ENCODE results near the gene BOLA3.
"Not testable (repeated sequence)": the region's sequence is repeated elsewhere in the genome, so short reads cannot be mapped to it uniquely, and the experiment has no call there.

Gene BOLA3, protein sequence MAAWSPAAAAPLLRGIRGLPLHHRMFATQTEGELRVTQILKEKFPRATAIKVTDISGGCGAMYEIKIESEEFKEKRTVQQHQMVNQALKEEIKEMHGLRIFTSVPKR

GRCh38 chr2:74147727-74148456 lies at the start of gene BOLA3:
Gene BOLA3 (minus strand): TSS chr2:74147912. CDS start chr2:74147874, 38 bp downstream.
- peak; percentile 71 for DNase-seq

GRCh38 chr2:74197049-74197448 lies 49.3 kb upstream of the BOLA3 start:
- DNase-seq: no peak

DNA sequence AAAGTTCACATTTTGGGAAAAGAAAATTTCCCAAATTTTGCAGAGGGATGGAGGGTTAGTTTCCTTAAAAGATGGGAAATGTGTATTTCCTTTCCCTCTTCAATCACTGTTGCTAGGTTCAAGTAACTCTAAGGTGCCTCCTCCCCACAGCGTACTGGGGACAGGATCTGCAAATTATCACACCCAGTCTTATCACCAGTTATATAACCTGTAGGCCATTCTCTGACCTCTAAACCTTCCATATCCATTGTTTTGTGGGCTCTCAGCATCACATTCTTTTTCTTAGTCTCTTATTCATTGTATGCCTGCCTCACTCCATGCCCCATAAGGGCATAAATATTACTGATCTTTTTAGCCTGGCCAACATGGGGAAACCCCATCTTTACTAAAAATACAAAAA lies 47.1 kb upstream of the BOLA3 start:
- no peak for DNase-seq

GRCh38 chr2:74191596-74192380 lies 44.1 kb upstream of the BOLA3 start:
- DNase-seq: no peak

DNA sequence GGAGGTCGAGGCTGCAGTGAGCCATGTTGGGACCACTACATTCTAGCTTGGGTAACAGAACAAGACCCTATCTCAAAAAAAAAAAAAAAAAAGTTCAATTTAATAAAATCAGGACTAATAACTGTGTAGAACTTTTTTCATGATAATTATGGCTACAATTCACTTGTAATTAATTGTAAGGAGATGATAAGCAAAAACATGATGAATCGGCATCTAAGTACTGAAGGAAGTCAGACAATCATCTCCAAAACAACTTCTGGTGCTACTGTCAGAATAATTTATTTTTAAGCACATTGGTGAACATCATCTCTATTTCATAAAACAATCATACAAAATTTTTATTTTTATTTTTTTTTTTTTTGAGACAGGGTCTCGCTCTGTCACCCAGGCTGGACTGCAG lies 41.0 kb upstream of the BOLA3 start:
- DNase-seq: no peak

GRCh38 chr2:74188018-74188601 lies 40.4 kb upstream of the BOLA3 start:
- DNase-seq: peak; percentile 78

- not testable (repeated sequence) for DNase-seq
Observed at GRCh38 chr2:74186706-74187105, 39.0 kb upstream of the BOLA3 start.

GRCh38 chr2:74186038-74186437 lies 38.3 kb upstream of the BOLA3 start:
- DNase-seq: no peak

- no peak for DNase-seq
Observed at GRCh38 chr2:74183878-74184277, 36.2 kb upstream of the BOLA3 start.

DNA sequence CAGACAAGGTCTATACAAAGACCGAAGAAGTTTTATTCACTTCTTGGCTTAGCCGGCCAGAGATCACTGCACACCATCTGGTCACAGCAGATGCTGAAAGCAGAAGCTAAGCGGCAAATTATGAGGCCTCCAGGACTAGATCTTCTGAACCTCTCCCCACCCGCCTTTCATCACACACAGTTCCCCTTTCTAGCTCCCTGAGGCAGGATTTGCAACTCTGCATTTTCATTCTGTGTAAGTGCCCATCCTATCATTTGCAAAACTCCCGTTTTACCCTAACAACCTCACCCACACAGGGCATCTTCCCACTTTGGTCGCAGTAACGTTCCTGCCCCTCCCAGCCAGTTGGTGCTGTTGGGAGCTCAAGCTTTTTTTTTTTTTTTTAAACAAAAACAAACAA lies 34.0 kb upstream of the BOLA3 start:
- DNase-seq: no peak

DNA sequence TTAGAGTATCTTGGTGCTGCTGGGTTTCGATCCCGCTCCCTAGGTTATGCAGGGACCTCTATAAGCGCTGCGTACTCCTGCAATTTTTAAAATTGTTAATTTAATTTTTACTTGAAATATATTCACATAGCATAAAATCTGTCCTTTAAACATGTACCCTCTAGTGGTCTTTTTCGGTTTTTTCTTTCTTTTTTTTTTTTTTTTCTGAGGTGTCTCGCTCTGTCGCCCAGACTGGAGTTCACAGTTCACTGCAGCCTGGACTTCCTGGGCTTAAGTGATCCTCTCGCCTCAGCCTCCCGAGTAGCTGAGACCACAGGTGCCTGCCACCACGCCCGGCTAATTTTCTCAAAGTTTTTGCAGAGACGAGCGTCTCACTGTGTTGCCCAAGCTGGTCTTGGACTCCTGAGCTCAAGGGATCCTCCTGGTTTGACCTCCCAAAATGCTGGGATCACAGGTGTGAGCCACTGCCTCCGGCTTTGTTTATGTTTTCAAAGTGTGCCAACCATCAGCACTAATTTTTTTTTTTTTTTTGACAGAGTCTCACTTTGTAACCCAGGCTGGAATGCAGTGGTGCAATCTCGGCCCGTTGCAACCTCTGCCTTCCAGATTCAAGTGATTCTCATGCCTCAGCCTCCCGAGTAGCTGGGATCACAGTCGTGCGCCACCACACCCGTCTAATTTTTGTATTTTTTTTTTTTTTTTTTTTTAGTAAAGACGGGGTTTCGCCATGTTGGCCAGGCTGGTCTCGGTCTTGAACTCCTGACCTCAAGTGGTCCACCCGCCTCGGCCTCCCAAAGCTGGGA lies 31.6 kb upstream of the BOLA3 start:
- DNase-seq: no peak

- DNase-seq: peak; percentile 98
Observed at GRCh38 chr2:74178211-74179062, 30.7 kb upstream of the BOLA3 start, which contains the start of gene MOB1A. Gene MOB1A (minus strand): TSS chr2:74178879. CDS start chr2:74178674, 205 bp downstream.

DNA sequence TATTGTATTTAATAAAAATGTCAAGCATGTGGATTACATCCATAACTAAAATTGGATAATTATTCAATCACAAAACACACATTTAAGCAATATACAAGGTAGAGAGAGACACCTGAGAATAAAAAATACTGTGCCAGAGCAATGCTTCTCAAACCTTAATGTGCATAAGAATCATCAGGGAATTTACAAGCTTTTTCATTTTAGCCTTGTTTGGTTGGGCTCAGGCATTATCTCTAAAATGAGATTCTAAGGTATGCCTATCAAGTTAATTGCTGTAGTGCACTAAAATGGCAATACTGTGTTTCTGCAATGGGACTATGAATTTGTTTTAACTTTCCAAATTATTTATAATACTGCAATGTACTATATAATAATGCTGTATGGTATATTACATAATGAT lies 30.0 kb upstream of the BOLA3 start:
- DNase-seq: no peak

DNA sequence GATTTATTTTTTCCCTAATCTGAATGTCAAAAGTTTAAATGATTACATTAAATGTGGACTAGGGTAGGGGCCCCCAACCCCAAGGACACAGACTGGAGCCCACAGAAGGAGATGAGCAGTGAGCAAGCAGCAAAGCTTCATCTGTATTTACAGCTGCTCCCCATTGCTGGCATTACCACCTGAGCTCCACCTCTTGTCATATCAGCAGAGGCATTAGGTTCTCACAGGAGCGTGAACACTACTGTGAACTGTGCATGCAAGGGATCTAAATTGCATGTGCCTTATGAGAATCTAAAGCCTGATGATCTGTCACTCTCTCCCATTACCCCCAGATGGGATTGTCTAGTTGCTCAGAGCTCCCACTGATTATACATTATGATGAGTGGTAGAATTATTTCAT lies 27.2 kb upstream of the BOLA3 start:
- DNase-seq: no peak

GRCh38 chr2:74168739-74169138 lies 21.0 kb upstream of the BOLA3 start:
- no peak for DNase-seq

DNA sequence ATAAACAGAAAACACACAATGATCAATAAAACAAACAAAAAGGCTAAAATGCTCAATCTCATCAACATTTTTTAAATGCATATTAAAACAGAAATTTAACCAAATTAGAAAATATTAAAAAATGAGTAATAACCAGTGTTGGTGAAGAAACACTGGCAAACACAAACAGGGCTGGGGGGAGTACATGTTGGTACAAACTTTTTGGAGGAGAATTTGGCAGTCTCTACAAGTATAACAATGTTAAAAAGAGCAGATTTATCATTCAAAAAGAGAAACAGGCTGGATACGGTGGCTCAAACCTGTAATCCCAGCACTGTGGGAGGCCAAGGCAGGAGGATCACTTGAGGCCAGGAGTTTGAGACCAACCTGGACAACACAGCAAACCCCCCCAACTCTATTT lies 17.0 kb upstream of the BOLA3 start:
- no peak for DNase-seq

GRCh38 chr2:74162951-74163350 lies 15.2 kb upstream of the BOLA3 start:
- no peak for DNase-seq

- no peak for DNase-seq
Observed at GRCh38 chr2:74155830-74156229, 8.1 kb upstream of the BOLA3 start.

DNA sequence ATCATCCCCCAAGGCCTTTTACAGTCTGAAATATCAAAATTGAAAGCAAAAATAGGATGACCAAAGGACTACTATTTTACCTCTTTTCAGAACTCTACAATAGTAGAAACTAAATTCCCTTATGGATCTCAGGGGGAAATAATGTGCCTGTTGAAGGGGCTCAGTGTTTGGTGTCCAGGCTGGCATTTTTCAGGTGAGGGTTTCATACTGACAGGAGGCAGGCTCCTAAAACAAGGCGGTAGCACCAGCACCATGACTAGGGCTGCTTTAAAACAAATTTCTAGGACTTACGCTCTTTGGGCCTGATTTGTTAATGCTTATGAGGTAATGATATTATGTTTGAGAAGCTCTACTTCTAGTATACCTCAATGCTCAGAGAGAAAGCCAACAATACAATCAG lies 5.2 kb upstream of the BOLA3 start:
- DNase-seq: no peak

DNA sequence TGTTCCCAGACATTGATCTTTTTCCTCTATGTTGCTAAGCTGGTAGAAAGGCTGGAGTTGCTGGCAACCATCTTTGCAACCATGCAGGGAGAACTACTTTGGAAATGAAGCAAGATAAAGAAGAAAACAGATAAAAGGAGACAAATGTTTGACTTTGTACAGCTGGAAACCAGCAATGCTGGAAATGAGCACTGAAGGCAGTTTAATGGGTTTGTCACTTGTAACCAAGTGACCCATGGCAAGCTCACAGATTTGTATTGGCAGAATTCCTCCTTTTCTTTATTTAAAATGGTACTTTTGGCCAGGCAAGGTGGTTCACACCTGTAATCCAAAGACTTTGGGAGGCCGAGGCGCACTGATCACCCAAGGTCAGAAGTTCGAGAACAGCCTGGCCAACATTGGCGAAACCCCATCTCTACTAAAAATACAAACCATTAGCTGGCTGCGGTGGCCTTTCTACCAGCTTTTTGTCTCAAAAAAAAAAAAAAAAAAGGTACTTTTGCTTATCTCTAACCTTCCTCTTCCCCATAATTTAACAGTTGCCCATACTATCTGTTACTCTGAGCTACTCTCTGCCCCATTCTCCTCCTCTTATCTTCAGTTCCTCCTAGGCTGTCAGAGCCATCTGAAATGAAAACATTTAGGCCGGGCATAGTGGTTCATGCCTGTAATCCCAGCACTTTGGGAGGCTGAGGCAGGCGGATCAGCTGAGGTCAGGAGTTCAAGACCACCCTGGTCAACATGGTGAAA lies 2.0 kb upstream of the BOLA3 start:
- no peak for DNase-seq

- DNase-seq: no peak
Observed at GRCh38 chr2:74149247-74149525, 1.5 kb upstream of the BOLA3 start.

All from fibroblast of upper back skin (primary cell).